Fibroblast of mammary gland (primary cell): Measurements from ENCODE around the gene CDH22.

Experiments
- DNase-seq: peaks from one replicate; pipeline ENCODE4 v3.0.0-alpha.2; 2010; ENCODE audit warnings: low read depth
- H3K4me3 ChIP-seq: 2 replicates; pipeline ENCODE4 v1.5.1; 2011; ENCODE audit warnings: low read depth, mild to moderate bottlenecking, low read length, moderate library complexity; ENCODE audit not compliant: control insufficient read depth
- TF ChIP-seq, protein P1 (sequence below): conservative IDR thresholded peaks from 2 replicates; pipeline ENCODE4 v1.5.1; 2011; ENCODE audit warnings: low read depth, low read length, inconsistent platforms; ENCODE audit not compliant: control insufficient read depth, insufficient read depth

The CDH22 gene

DNA sequence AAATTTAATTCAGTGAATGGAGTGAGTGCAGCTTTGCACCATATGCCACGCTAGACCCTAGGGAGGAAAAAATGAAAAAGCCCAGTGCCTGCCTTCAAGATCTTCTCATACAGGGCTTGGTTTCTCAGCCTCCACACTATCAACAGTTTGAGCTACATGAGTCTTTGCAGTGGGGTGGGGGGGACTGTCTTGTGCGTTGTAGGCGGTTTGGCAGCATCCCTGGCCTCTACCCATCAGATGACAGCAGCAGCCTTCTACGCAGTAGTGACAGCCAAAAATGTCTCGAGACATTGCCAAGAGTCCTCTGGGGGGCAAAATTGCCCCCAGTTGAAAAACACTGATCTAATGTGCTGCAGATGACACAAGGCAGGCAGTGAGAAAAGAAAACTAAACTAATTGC is 6.2 kb downstream of the CDH22 start:
- TF ChIP-seq, protein P1, sequence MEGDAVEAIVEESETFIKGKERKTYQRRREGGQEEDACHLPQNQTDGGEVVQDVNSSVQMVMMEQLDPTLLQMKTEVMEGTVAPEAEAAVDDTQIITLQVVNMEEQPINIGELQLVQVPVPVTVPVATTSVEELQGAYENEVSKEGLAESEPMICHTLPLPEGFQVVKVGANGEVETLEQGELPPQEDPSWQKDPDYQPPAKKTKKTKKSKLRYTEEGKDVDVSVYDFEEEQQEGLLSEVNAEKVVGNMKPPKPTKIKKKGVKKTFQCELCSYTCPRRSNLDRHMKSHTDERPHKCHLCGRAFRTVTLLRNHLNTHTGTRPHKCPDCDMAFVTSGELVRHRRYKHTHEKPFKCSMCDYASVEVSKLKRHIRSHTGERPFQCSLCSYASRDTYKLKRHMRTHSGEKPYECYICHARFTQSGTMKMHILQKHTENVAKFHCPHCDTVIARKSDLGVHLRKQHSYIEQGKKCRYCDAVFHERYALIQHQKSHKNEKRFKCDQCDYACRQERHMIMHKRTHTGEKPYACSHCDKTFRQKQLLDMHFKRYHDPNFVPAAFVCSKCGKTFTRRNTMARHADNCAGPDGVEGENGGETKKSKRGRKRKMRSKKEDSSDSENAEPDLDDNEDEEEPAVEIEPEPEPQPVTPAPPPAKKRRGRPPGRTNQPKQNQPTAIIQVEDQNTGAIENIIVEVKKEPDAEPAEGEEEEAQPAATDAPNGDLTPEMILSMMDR, result no peak
- no peak overlapping the region for H3K4me3 ChIP-seq
- DNase-seq, result no peak

DNA sequence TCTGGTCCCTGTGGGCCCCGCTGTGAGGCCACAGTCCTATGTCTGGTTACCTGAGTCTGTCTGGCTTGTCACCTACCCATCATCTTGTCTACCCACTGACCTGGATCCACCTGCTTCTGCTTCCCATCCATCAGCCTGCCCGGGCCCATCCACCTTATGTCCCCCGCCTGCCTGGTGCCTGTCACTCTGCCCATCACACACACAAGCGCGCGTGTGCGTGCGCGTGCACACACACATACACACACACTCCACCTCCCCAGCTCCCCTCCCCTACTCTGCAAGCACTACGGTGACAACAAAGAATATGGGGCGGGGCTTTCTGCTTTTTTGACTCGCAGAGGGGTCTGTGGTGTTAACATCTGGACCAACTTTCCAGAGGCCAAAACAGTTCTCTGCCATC is 8.0 kb downstream of the CDH22 start:
- no peak for DNase-seq
- H3K4me3 ChIP-seq, result no peak overlapping the region
- TF ChIP-seq, protein P1, result no peak

DNA sequence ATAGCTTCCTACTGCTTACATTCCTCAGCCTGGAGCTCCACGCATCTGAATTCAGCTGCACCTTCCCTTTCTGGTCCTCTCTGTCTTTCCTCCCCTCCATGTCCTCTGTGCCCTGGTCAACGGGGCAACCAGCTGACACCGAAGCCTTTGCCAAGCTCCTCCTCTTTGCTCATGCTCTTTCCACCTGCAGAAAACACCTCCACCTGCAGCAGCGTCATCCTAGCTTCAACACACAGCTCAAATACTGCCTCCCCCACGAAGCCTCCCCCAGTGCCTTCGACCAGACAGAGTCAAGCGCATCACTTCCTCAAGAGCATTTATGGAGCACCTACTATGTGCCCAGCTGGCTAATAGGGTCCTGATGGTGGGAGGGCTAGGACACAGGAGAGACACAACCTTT is 9.2 kb downstream of the CDH22 start:
- TF ChIP-seq, protein P1, result no peak
- H3K4me3 ChIP-seq, result no peak overlapping the region
- no peak for DNase-seq

DNA sequence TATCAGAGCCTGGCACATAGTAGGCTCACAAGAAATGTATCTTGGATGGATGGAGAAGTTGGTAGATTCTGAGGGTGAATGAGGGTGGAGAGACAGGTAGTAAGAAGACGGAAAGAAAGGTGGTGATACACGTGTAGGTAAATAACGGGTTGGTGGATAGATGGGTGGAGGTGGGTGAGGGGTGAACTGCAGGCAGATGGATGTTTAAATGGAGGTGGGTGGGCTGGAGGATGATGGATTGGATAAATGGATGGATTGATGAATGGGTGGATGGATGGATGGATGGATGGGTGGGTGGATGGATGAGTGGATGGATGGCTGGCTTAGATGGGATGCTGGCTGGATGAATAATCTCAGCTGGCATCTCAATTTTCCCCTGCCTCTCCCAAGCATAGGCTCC is 9.9 kb downstream of the CDH22 start:
- no peak for DNase-seq
- TF ChIP-seq, protein P1, result no peak
- H3K4me3 ChIP-seq, result no peak overlapping the region

DNA sequence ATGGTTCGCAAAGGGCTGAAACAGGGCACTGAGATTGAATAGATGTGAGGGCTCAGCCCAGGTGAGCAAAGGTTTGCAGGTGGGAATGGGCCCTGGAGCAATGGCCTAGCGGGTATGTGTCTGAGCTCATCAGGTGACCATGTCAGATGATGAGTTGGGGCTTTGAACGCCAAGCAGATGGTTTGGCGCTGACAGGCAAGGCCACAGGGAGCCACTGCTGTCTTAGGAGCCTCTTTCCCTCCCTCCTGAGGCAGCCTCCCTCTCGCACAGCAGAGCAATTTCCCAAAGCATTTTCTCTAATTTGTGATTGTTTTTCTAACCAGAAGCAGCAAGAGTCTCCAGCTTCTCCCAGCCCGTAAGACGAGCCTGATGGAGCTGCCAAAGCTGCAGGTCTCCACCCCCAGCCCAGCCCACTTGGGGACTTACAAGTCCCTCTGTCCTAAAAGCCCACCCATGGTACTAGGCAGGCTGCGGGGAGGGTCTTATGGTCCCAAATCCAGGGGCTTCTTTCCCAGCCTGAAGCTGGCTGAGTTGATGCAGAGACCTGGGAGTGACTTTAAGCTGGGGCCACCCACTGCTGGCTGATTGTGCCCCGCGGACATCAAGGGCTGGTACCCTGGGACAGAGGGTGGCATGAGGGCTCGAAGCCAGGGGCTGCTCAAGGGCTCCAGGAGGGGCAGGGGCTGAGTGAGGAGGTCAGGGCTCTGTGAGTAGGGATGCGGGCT is 11.6 kb downstream of the CDH22 start:
- TF ChIP-seq, protein P1, result no peak
- H3K4me3 ChIP-seq, result no peak overlapping the region
- DNase-seq, result no peak

DNA sequence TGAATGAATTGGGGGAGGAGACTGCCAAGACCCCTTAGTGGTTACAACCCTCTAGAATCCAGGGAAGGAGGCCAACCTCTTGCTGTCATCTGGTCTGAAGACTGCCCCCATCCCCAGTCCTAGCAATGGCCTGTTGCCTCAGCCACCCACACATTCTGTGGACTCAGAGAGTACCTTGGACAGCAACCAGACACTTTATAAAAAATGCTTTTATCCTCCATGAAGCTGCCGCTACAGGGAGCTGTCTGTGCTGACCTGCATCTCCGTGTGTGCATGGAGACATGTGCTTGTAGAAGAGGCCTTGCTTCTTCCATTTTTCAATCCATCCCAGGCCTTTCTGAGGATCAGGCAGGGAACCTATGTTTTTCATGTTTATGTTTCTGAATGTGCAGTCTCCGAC is 15.2 kb downstream of the CDH22 start:
- H3K4me3 ChIP-seq, result no peak overlapping the region
- TF ChIP-seq, protein P1, result no peak
- DNase-seq, result peak; percentile 34
